HepG2 (cell line): Measurements from ENCODE around the gene CCDC73. TPM values are rescaled to one million over a fixed set of nuclear protein-coding genes. Genes with fewer than 3 reads are reported as not detected.

Experiments used
- ATAC-seq: fragments of 200-7000 bp; cut with Tn5 transposase; 3 replicates; pipeline ENCODE4 v1.9.1; 2020; ENCODE audit warnings: mild to moderate bottlenecking, moderate library complexity
- BruUV-seq: library from RNA; stranded (reverse); fragments of 400-500 nt; replicated peaks from 2 replicates; lab custom pipeline; 2021; lab: Mats Ljungman, UMichigan
- CTCF ChIA-PET: fragments of 300-600 bp; formaldehyde crosslinking; extraction: SDS; loops from one replicate; lab custom pipeline; 2021; ENCODE audit warnings: low total read pairs, inconsistent platforms, low intra/inter-chr PET ratio; lab: Yijun Ruan, JAX
- POLR2A ChIA-PET: fragments of 350-600 bp; sonication (Branson Sonifier 250); formaldehyde crosslinking; loops from one replicate; lab custom pipeline; 2020; ENCODE audit warnings: antibody characterized with exemption, inconsistent platforms; lab: Yijun Ruan, JAX
- DNase-seq: peaks from one replicate; pipeline ENCODE4 v3.0.0-alpha.2; 2015; ENCODE audit warnings: low spot score
- FAIRE-seq: peaks from 3 replicates; lab custom pipeline; 2011; peaks lifted over from hg19 to GRCh38; lab: Jason Lieb, UNC
- H2AFZ ChIP-seq: one replicate; pipeline ENCODE4 v1.6.1; 2011; ENCODE audit warnings: low read length, inconsistent platforms
- H3K27ac ChIP-seq: fragments of 300-600 bp; 3 replicates; pipeline ENCODE4 v1.8.0; 2011; ENCODE audit warnings: mixed run types, mild to moderate bottlenecking, mixed read lengths, low read length, inconsistent platforms; ENCODE audit not compliant: insufficient read depth; ENCODE audit errors: extremely low read length
- H3K27me3 ChIP-seq, 2 experiments: fragments of 200-600 bp in 1 of 2; 2 replicates in 1 of 2; 3 replicates in 1 of 2; pipeline versions ENCODE4 v1.6.0 to v1.8.0; 2011; ENCODE audit warnings: low read length in 2 of 2, mild to moderate bottlenecking in 2 of 2, moderate library complexity in 2 of 2, inconsistent platforms in 1 of 2; ENCODE audit not compliant: insufficient read depth in 2 of 2, control insufficient read depth in 1 of 2
- H3K36me3 ChIP-seq, 2 experiments: fragments of 200-600 bp in 1 of 2; replicated peaks in 1 of 2; 2 replicates in 1 of 2; 3 replicates in 1 of 2; pipeline versions ENCODE4 v1.5.1 to v1.8.0; 2011; ENCODE audit warnings: low read length in 2 of 2, inconsistent platforms in 1 of 2; ENCODE audit not compliant: insufficient read depth in 2 of 2, control insufficient read depth in 1 of 2
- H3K4me1 ChIP-seq: 2 replicates; pipeline ENCODE4 v1.5.1; 2012; ENCODE audit warnings: low read length, inconsistent platforms; ENCODE audit not compliant: insufficient read depth
- H3K4me2 ChIP-seq: 2 replicates; pipeline ENCODE4 v1.6.0; 2011; ENCODE audit warnings: low read depth, low read length, inconsistent platforms
- H3K4me3 ChIP-seq, 3 experiments: fragments of 200-600 bp in 1 of 3; sonication (generic), shearing (Covaris generic) in 1 of 3; replicated peaks in 1 of 3; 2 replicates each; pipeline ENCODE4 v1.5.1; 2011 to 2016; ENCODE audit warnings: low read length in 3 of 3, inconsistent platforms in 2 of 3, low read depth in 2 of 3, mild to moderate bottlenecking in 2 of 3, control low read depth in 1 of 3, mixed read lengths in 1 of 3; ENCODE audit not compliant: insufficient read depth in 1 of 3
- H3K79me2 ChIP-seq: one replicate; pipeline ENCODE4 v1.6.1; 2011; ENCODE audit warnings: low read length, inconsistent platforms; ENCODE audit not compliant: insufficient read depth
- H3K9ac ChIP-seq: 2 replicates; pipeline ENCODE4 v1.6.0; 2011; ENCODE audit warnings: mild to moderate bottlenecking, low read depth, low read length, inconsistent platforms; ENCODE audit not compliant: insufficient read depth
- H3K9me3 ChIP-seq: 2 replicates; pipeline ENCODE4 v1.5.1; 2012; ENCODE audit warnings: mild to moderate bottlenecking, low read length
- H4K20me1 ChIP-seq: 2 replicates; pipeline ENCODE4 v1.6.0; 2011; ENCODE audit warnings: inconsistent platforms, mild to moderate bottlenecking, low read length, moderate library complexity; ENCODE audit not compliant: insufficient read depth
- ATF1 ChIP-seq: IDR thresholded peaks from 2 replicates; pipeline ENCODE4 v1.6.1; 2016; ENCODE audit warnings: mild to moderate bottlenecking, control low read depth
- CEBPZ ChIP-seq: IDR thresholded peaks from 2 replicates; pipeline ENCODE4 v1.6.1; 2012; ENCODE audit warnings: low read length, improper control_type of control experiment
- HBP1 ChIP-seq: IDR thresholded peaks from 2 replicates; pipeline ENCODE4 v1.6.1; 2016; ENCODE audit warnings: low read depth, control low read depth
- JUNB ChIP-seq: sonication (generic); formaldehyde crosslinking; IDR thresholded peaks from 2 replicates; pipeline ENCODE4 v1.8.0; 2022; ENCODE audit warnings: missing genetic modification reagents, mild to moderate bottlenecking, borderline replicate concordance
- KMT2A ChIP-seq: sonication (generic); formaldehyde crosslinking; IDR thresholded peaks from 2 replicates; pipeline ENCODE4 v1.4.0; 2020; ENCODE audit warnings: missing genetic modification reagents
- XRCC5 ChIP-seq: fragments of 200-400 bp; formaldehyde crosslinking; optimal IDR thresholded peaks from 2 replicates; pipeline ENCODE3; 2017; ENCODE audit warnings: mild to moderate bottlenecking, low read length
- ZFP90 ChIP-seq: sonication (generic); formaldehyde crosslinking; IDR thresholded peaks from 2 replicates; pipeline ENCODE4 v1.8.0; 2022; ENCODE audit warnings: missing genetic modification reagents, mild to moderate bottlenecking, inconsistent platforms, borderline replicate concordance
- ZFY ChIP-seq: sonication (generic); formaldehyde crosslinking; IDR thresholded peaks from 2 replicates; pipeline ENCODE4 v1.4.0; 2020; ENCODE audit warnings: missing genetic modification reagents
- ZNF382 ChIP-seq: sonication (generic); formaldehyde crosslinking; IDR thresholded peaks from 2 replicates; pipeline ENCODE4 v1.5.0; 2020; ENCODE audit warnings: missing genetic modification reagents, mild to moderate bottlenecking, borderline replicate concordance
- ZNF841 ChIP-seq: sonication (generic); formaldehyde crosslinking; IDR thresholded peaks from 2 replicates; pipeline ENCODE4 v1.8.1; 2023; ENCODE audit warnings: missing genetic modification reagents, borderline replicate concordance
- ZZZ3 ChIP-seq: sonication (generic); formaldehyde crosslinking; IDR thresholded peaks from 2 replicates; pipeline ENCODE4 v1.4.0; 2020; ENCODE audit warnings: missing genetic modification reagents, mild to moderate bottlenecking, borderline replicate concordance
- in situ Hi-C: cut with HindIII; loops from 2 replicates; pipeline ENCODE4 v1.10.0; 2017; ENCODE audit warnings: low pct_unique_long_range_greater_than_20kb; ENCODE audit not compliant: extremely low pct_ligation_motif_present
- intact Hi-C: fragments of 100-400 bp; cut with micrococcal nuclease; formaldehyde crosslinking; loops from one replicate; pipeline ENCODE4 v1.10.0; 2022; ENCODE audit not compliant: unreplicated experiment
- polyA plus RNA-seq, 8 experiments: library from polyadenylated mRNA; depleted of rRNA in 3 of 8; stranded (reverse) in 7 of 8; unstranded in 1 of 8; fragments of >200 nt; fragmentation: Illumina TruSeq in 4 of 8; extraction: Trizol in 4 of 8; gene quantifications; 2 replicates each; pipeline versions ENCODE4 v1.2.1 to v1.2.3, GENCODE V29; 2011 to 2016; ENCODE audit warnings: low read depth in 4 of 8, missing spikeins in 1 of 8, mixed read lengths in 1 of 8; ENCODE audit not compliant: insufficient read depth in 1 of 8
- total RNA-seq, 5 experiments: library from RNA; depleted of rRNA; stranded (reverse); fragments of >200 nt; fragmentation: Illumina TruSeq; extraction: Trizol; gene quantifications; 2 replicates each; pipeline ENCODE4 v1.2.3, GENCODE V29; 2016; ENCODE audit warnings: low read depth in 1 of 5

The CCDC73 gene
- total and polyA plus RNA-seq, 2 of the 13 experiments (the other 11 are each of a cell fraction or from before 2014, with no cell fraction given) = 0.01 to 0.11 TPM

- Histone ChIP-seq H3K27ac (no peak overlapping the region), H3K36me3 (no peaks in the 10 kb centered on the region), H3K27me3 (0 out of 5 replicates have a peak, but pooled peaks cover 0 to 2% of the 10 kb centered on the region in 2 experiments), H3K4me2 (no peak overlapping the region), H3K4me3 (no peak overlapping the region), H3K4me1 (no peaks in the 10 kb centered on the region), H4K20me1 (no peaks in the 10 kb centered on the region), H3K9ac (no peak overlapping the region), H3K79me2 (no peaks in the 10 kb centered on the region), H2AFZ (no peak overlapping the region), H3K9me3 (no peaks in the 10 kb centered on the region)
- intact Hi-C loops = no loop called here
- FAIRE-seq (no peak), ATAC-seq (no peak), DNase-seq (no peak)
- no TSS peak for BruUV-seq
- POLR2A ChIA-PET = no interaction called here
- in situ Hi-C loops = no loop called here
- CTCF ChIA-PET = no interaction called here
- TF ChIP-seq KMT2A (CRISPR knock-in tag) = no peak
Observed at GRCh38 chr11:32821517-32821916, 27.1 kb upstream of the CCDC73 start.

GRCh38 chr11:32820497-32820896 lies 26.0 kb upstream of the CCDC73 start:
- FAIRE-seq = no peak
- 0 out of 5 replicates have a peak, but pooled peaks cover 0 to 2% of the 10 kb centered on the region in 2 experiments for H3K27me3 ChIP-seq
- no TSS peak for BruUV-seq
- H3K79me2 ChIP-seq = no peaks in the 10 kb centered on the region
- no peaks in the 10 kb centered on the region for H3K36me3 ChIP-seq
- H3K4me1 ChIP-seq = no peaks in the 10 kb centered on the region
- POLR2A ChIA-PET = no interaction called here
- no peak overlapping the region for H3K9ac ChIP-seq
- no peak overlapping the region for H3K4me3 ChIP-seq
- H3K4me2 ChIP-seq = no peak overlapping the region
- no peaks in the 10 kb centered on the region for H4K20me1 ChIP-seq
- no peak overlapping the region for H2AFZ ChIP-seq
- CTCF ChIA-PET = no interaction called here
- ATAC-seq = no peak
- no peak overlapping the region for H3K27ac ChIP-seq
- no peak for DNase-seq
- intact Hi-C loops = no loop called here
- H3K9me3 ChIP-seq = no peaks in the 10 kb centered on the region
- in situ Hi-C loops = no loop called here
- TF ChIP-seq JUNB (CRISPR knock-in tag) (no peak), ZFP90 (CRISPR knock-in tag) (no peak), ZNF841 (CRISPR knock-in tag) (no peak), HBP1 (CRISPR knock-in tag) (no peak), ZFY (CRISPR knock-in tag) (no peak), ATF1 (no peak), XRCC5 (no peak), ZZZ3 (CRISPR knock-in tag) (no peak), ZNF382 (no peak), CEBPZ (no peak)
